ENCODE measurements around the gene MGMT.

GRCh38 chr10:129525401-129525801 is 58.4 kb downstream of the MGMT start:
- TF ChIP-seq, protein P1, sequence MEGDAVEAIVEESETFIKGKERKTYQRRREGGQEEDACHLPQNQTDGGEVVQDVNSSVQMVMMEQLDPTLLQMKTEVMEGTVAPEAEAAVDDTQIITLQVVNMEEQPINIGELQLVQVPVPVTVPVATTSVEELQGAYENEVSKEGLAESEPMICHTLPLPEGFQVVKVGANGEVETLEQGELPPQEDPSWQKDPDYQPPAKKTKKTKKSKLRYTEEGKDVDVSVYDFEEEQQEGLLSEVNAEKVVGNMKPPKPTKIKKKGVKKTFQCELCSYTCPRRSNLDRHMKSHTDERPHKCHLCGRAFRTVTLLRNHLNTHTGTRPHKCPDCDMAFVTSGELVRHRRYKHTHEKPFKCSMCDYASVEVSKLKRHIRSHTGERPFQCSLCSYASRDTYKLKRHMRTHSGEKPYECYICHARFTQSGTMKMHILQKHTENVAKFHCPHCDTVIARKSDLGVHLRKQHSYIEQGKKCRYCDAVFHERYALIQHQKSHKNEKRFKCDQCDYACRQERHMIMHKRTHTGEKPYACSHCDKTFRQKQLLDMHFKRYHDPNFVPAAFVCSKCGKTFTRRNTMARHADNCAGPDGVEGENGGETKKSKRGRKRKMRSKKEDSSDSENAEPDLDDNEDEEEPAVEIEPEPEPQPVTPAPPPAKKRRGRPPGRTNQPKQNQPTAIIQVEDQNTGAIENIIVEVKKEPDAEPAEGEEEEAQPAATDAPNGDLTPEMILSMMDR (IDR thresholded peaks at IDR 0.05): no peak
- TF ChIP-seq POLR2AphosphoS5 (IDR thresholded peaks at IDR 0.05): no peak
- no peak for TF ChIP-seq POLR2A (IDR thresholded peaks at IDR 0.05)
- no peak for TF ChIP-seq EP300 (IDR thresholded peaks at IDR 0.05)
